HTERT RPE-1 (cell line): Measurements from ENCODE around the gene DIP2C.
"Not testable (repeated sequence)": the region's sequence is repeated elsewhere in the genome, so short reads cannot be mapped to it uniquely, and the experiment has no call there.

Source experiments
- in situ Hi-C: fragments of 300-500 bp; cut with MboI; formaldehyde crosslinking; loops from 4 replicates; pipeline ENCODE4 v1.14.3; 2020; ENCODE audit warnings: low sequenced_read_pairs

DIP2C gene

DNA sequence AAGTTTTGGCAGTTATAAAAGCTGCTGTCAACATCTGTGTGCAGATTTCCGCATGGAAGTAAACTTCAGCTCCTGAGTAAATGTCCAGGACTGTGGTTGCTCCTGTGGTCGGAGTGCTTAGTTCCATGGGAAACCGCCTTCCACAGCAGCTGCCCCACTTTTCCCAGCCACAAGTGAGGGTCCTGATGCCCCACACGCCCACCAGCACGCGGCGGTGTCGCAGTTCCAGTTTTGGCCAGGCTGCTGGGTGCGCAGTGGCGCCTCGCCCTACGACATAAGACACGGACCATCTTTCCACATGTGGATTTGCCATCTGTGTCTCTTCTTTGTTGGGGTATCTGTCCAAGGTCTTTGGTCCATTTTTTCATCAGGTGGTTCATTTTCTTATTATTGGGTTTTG is 167.1 kb downstream of the DIP2C start:
- in situ Hi-C loops = no loop called here

DNA sequence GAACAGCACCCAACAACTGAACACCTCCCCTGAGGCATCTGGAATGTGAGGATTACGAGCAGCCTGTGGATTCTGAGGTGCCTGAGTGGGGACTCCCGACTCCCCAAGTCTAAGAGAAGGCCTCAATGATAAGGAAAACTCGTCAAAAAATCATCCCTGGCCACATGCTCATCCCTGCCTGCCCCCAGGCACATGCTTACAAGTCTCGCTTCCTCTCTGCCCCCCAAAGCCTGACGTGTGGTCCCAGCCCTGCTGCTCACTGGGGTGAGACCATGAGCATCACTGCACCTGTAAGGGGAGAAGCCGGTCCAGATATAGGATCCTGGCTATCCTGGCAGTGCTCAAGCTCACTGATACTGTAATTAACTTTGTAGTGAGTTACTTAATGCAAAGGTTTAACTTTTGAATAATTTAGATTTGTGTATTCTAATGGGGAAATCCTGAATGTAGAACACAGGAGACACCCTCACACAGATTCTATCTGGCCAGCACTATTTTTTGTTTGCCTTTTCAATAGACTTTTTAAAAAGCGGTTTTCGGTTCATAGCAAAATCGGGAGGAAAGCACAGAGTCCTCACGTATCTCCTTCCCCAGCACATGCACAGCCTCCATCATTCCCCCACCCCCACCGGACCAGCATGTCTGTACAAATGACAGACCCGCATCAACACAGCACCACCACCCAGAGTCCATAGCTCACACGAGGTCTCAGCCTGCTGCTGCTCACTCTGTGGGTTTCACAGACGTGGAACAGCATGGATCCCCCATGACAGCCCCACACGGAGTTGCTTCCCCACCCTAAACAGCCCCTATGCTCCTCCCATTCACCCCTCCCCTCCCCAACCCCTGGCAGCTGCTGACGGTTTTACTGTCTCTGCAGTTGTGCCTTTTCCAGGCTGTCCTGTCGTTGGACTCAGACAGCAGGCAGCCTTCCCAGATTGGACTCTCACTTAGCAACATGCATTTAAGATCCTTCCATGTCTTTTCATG is 167.9 kb downstream of the DIP2C start:
- in situ Hi-C loops = no loop called here

DNA sequence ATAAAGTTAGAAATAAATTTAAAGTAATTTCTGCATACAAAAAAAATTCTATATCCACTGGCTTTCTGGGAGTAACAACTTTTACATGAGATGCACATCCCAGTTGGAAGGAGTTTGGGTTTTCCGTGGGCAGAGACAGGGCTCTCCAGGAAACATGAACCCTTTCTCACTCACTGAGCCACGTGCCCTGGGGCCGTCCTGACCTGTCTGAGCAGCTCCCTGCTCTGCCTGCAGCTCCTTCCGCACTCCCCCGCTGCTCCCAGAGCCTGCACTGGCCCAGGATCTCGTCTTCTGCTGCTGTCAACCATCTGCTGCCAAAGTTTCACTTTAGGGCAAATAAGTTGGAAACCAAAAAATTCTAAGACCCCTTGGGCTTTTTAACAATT is 169.1 kb downstream of the DIP2C start:
- in situ Hi-C loops = no loop called here

DNA sequence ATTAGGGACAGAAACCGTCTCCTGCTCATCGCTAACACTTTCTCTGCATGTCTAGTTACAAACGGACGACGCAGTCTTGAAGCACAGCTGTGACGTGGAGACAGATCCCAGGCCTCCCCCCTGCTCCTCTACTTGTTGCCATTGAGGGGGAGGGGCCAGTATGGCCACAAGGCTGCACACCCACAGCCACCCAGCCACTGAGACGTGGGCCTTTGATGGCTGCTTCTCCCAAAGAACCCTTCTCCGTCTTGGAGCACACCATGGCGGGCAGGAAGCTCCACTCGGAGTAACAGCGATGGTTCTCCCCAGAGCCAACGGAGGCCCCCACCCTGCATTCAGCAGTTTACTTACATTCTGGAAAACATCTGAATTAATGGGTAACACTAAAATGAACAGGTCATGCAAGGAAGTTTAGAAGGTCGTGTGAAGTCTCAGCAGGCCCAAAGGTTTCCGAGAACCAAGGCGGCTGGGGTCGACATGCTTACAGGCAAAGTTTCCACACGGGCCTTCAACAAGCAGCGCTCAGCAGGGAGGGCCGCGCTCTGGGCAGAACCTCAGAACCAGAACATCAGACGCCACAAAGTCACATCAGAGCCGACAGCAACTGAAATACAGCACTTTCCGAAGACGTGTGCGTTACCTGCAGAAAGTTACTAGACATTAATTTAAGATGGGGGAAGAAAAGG is 169.6 kb downstream of the DIP2C start:
- in situ Hi-C loops = no loop called here

GRCh38 chr10:519055-519715 is 170.3 kb downstream of the DIP2C start:
- in situ Hi-C loops = no loop called here

DNA sequence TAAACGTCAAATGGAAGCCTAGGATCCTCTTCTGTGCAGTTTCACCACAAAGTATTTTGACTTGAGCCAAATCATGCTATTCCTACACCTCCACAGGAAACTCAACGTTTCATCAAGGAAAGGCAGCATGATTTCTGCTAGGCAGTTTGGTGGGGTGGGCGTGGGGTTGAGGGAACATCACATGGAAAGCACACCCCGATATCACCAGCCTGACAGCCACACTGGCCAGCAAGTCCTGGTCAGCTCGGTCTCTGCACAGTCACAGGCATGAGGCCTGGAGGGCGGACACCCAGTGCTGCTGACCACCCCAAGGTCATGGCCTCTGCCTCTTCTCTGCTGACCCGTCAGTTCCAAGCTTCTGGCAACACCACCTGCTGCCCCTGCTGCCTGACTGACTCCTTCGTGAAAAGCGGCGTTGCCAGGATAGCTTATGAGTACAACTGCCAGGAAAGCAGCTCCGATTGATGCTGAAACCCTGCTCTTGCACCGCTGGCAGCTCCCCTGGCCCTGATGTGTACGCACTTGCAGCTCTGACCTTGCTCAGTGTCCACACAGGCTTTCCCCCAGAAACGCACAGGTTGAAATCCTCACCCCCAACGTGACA is 171.5 kb downstream of the DIP2C start:
- in situ Hi-C loops = no loop called here

- in situ Hi-C loops = no loop called here
These were observed 172.1 kb downstream of the DIP2C start for GRCh38 chr10:517241-517830.

- in situ Hi-C loops = no loop called here
These were observed 172.7 kb downstream of the DIP2C start for GRCh38 chr10:516764-517163.

GRCh38 chr10:515674-516073 is 173.8 kb downstream of the DIP2C start:
- in situ Hi-C loops = no loop called here

GRCh38 chr10:514137-514671 is 175.3 kb downstream of the DIP2C start:
- in situ Hi-C loops = no loop called here

DNA sequence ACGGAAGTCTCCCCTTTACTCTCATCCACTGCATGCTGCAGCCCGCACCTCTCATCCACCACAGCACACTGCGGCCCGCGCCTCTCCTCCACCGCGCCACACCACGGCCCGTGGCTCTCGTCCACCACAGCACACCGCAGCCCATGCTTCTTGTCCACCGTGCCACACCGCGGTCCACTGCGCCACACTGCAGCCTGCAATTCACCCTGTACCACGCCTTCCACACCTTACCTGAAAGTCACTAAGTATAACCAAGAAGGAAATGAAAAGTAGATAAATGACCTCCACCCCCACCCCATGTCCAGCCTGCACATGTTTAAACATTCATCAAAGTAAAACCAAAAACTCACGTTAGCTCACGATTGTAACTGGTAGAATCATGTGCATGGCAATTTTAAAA is 176.1 kb downstream of the DIP2C start:
- in situ Hi-C loops = no loop called here

GRCh38 chr10:512661-513060 is 176.8 kb downstream of the DIP2C start:
- in situ Hi-C loops = not testable (repeated sequence)

- in situ Hi-C loops = no loop called here
These were observed 177.6 kb downstream of the DIP2C start for GRCh38 chr10:511849-512191.

GRCh38 chr10:511101-511848 is 178.2 kb downstream of the DIP2C start:
- in situ Hi-C loops = no loop called here

DNA sequence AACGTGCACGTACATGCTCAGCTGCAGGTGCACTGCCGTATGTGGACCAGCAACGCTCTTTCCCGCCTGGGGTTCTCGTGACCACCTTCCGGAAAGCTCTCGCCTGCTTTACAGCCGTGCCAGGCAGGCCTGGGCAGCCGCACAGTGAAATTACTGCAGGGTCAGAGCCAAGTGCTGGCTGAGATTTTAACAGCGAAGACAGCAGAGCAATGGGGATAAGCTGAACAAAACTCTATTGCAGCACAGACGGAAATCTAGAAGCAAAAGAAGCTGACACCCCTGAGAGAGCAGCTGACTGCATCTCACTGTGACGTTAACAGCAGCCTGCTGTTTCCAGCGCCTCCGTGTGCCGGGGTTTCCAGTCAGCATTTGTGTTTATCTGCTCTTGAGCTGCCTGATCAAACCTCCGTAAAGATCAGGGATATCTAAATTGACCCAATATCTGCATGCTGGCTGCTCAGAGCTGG is 179.0 kb downstream of the DIP2C start:
- in situ Hi-C loops = no loop called here

DNA sequence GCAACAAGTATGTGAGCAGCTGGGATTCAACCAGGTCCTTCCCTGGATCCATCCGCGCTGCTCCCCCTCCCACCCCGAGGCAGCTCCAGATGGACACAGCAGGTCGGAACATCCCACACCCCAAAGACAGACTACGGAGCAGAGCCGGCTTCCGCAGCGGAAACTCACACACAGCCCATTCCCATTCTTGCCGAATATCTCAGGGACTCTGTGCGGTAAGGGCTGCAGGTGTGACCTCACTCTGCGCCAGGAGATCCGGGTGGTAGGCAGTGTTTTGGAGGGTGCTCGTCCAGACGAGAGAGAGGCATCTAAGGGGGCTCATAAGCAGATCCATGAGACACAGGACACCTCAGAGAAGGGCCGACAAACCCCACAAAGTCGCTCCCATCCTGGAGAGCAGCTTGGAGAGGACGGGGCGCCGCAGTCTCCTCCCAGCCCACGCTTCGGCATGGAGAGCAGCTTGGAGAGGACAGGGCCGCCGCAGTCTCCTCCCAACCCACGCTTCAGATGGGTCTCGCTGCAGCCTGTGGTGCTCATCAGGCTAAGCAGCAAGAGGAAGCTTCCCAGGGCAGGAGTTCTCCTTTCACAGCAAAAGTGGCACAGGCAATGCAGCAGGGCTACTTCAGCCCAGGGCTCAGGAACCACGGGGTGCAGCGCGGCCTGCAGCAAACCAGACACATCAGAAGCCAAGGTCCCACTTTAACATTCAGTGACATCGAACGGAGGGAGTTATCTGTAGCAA is 179.9 kb downstream of the DIP2C start:
- in situ Hi-C loops = no loop called here

GRCh38 chr10:508726-509125 is 180.7 kb downstream of the DIP2C start:
- in situ Hi-C loops = no loop called here

DNA sequence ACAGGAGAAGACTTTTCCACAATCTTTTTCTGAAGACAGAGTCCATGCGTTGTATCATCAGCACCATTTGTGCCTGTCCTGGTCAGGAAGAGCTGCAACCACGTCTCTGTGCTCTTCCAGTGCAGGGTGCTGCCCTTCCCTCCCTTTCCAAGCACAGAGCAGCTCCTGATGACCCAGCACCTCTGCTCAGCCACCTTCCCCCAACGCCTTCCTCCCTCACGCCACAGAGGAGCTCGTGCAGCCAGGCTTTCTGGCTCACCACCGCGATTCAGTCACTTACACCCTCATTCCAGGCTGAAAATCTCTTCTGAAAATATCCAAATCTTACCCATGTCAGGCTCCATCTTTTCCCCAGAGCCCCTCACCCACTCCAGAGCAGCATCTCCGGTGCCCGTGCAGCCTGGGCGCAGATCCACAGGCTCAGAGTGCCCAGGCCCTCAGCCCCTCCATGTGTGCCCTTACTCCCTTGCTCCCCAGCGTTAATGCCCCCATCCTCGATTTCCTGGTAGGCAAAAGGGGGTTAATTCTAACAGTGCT is 181.5 kb downstream of the DIP2C start:
- in situ Hi-C loops = no loop called here

DNA sequence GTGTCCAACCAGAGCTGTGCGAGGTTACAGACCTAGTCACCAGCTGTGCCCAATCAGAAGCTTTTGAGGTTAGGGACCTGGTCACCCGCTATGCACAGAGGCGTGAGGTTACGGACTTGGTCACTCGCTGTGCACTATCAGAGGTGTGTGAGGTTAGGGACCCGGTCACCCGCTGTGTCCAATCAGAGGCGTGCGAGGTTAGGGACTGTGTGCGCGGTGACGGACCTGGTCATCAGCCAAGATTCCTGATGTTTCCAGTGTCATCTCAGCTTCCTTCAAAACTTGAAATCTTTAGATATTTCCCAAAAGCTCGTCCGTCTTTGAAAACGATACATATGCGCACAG is 182.1 kb downstream of the DIP2C start:
- in situ Hi-C loops = no loop called here
